Common myeloid progenitor, CD34-positive (primary cell): ENCODE measurements around the gene SAMD4A.

ENCODE experiments used
- CTCF ChIA-PET: fragments of 350-600 bp; sonication (Branson Sonifier 250); formaldehyde crosslinking; loops from one replicate; lab custom pipeline; 2021; ENCODE audit warnings: antibody characterized with exemption; lab: Charles Lee
- POLR2A ChIA-PET: fragments of 350-600 bp; sonication (Branson Sonifier 250); formaldehyde crosslinking; loops from one replicate; lab custom pipeline; 2021; ENCODE audit warnings: antibody characterized with exemption; lab: Charles Lee
- DNase-seq, 3 donors: peaks; one replicate each; pipeline versions ENCODE4 v3.0.0 to v3.0.0-alpha.2; 2013
- H3K27ac ChIP-seq, 2 experiments: 1 replicate in 1 of 2; 2 replicates in 1 of 2; pipeline ENCODE4 v1.7.0; 2013; ENCODE audit warnings: inconsistent platforms in 2 of 2, low read length in 2 of 2, mild to moderate bottlenecking in 2 of 2, low read depth in 1 of 2, moderate library complexity in 1 of 2; ENCODE audit not compliant: severe bottlenecking in 2 of 2, insufficient read depth in 1 of 2, poor library complexity in 1 of 2
- H3K27me3 ChIP-seq, 5 experiments: replicated peaks in 2 of 5; 1 replicate in 3 of 5; 2 replicates in 2 of 5; pipeline versions ENCODE4 v1.6.1 to v1.7.0; 2013; ENCODE audit warnings: low read length in 4 of 5, mild to moderate bottlenecking in 2 of 5, moderate library complexity in 2 of 5, inconsistent platforms in 1 of 5; ENCODE audit not compliant: insufficient read depth in 5 of 5, control insufficient read depth in 4 of 5
- H3K36me3 ChIP-seq, 4 experiments: 1 replicate in 2 of 4; 2 replicates in 2 of 4; pipeline versions ENCODE4 v1.6.1 to v1.7.0; 2013; ENCODE audit warnings: low read length in 3 of 4, control low read depth in 1 of 4, mild to moderate bottlenecking in 1 of 4; ENCODE audit not compliant: control insufficient read depth in 4 of 4, insufficient read depth in 4 of 4
- H3K4me1 ChIP-seq, 4 experiments: 1 replicate in 3 of 4; 2 replicates in 1 of 4; pipeline versions ENCODE4 v1.6.1 to v1.7.1; 2013; ENCODE audit warnings: low read length in 3 of 4, mild to moderate bottlenecking in 3 of 4, control low read depth in 1 of 4, inconsistent platforms in 1 of 4, moderate library complexity in 1 of 4; ENCODE audit not compliant: control insufficient read depth in 4 of 4, insufficient read depth in 4 of 4; ENCODE audit errors: control extremely low read depth in 1 of 4
- H3K4me3 ChIP-seq, 7 experiments: 1 replicate in 4 of 7; 2 replicates in 3 of 7; pipeline versions ENCODE4 v1.5.1 to v1.7.0; 2013; ENCODE audit warnings: mild to moderate bottlenecking in 7 of 7, low read length in 6 of 7, moderate library complexity in 6 of 7, inconsistent platforms in 2 of 7, low read depth in 2 of 7, control low read depth in 1 of 7; ENCODE audit not compliant: insufficient read depth in 4 of 7, control insufficient read depth in 1 of 7; ENCODE audit errors: extremely low read depth in 1 of 7
- H3K9me3 ChIP-seq, 5 experiments: 1 replicate in 4 of 5; 2 replicates in 1 of 5; pipeline versions ENCODE4 v1.6.1 to v1.7.1; 2013; ENCODE audit warnings: low read length in 4 of 5, mild to moderate bottlenecking in 2 of 5, inconsistent platforms in 1 of 5, low read depth in 1 of 5, moderate library complexity in 1 of 5; ENCODE audit not compliant: control insufficient read depth in 4 of 5, insufficient read depth in 2 of 5; ENCODE audit errors: control extremely low read depth in 1 of 5
- WGBS: methylation state at CpG from one replicate; pipeline ENCODE4 v1.1.5; 2013; ENCODE audit not compliant: insufficient coverage; 5-methylcytosine and 5-hydroxymethylcytosine counted together

The SAMD4A gene

DNA sequence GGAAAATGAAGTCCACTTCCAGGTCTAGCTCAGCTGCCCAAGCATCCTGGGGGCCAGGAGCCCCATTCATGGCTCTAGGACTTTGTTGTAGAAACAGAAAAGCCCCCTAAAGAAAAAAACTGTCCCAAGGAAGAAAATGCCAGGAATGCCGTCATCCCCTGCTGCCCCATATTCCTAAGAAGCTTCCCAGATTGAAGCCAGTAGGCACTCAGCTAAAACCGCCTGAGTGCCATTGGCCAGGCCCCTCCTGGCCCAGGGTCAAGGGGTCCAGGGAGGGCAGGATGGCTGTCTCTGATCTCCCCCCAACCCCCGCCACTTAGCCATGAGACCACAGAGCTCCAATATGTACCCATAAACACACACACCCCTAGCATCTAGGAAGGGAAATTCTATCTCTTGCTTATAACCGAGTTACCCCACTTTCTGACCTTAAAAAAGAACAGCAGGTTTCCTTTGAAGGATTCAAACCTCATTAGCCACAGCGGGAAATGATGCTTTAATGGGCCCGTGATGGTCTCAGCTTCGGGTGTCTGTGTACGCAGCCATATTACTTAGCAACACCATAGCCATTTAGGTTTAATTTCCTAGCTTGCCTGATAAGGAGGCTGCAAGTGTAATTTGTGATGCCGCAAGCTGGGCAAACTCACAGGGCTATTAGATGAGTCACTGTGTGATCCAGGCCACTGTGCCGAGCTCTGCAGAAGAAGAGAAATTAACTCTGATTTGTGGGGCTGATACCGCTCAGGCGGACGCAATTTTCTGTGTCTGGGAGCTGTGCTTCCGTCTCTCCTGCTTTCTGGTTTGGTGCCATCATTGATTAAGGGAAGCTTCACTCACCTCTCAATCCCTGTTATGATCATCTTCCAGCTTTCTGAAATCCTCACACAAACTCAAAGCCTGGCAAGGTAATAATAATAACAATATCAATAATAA is 251.5 kb downstream of the SAMD4A start:
- Histone ChIP-seq H3K4me3 (no peak overlapping the region), H3K9me3 (peaks cover 0 to 6% (median 2%) of the 10 kb centered on the region in 5 experiments), H3K27ac (no peak overlapping the region), H3K36me3 (no peaks in the 10 kb centered on the region), H3K4me1 (no peaks in the 10 kb centered on the region), H3K27me3 (peaks cover 0 to 4% (median 0%) of the 10 kb centered on the region in 5 experiments)
- ChIA-PET POLR2A (no interaction called here), CTCF (interaction anchor here (1.1 to 8.8 kb wide), 2 partner anchors 12 to 94 kb away, joined by 3 to 62 read pairs; no protein-coding TSS in a partner anchor)
- DNase-seq: no peak
- 90% methylated on average over 9 of the region's 14 CpGs for WGBS

DNA sequence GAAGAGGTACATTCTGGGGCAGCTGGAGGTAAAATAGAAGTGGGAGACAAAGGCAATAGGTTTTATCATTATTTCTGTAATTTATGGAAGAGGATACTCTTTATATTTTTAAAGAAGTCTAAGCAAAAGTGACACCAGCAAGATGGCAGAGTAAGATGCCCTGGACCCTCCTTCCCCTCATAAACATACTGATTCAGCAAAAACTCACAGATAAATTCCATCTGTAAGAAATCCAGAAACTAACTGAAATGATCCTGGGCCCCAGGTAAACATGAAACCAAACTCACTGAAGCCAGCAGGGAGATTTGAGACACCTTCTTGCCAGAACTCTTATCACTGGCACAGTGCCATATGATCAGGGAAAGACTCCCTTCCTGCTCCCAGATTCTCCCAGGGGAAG is 255.8 kb downstream of the SAMD4A start:
- DNase-seq: no peak
- peaks cover 0 to 4% (median 0%) of the 10 kb centered on the region in 5 experiments for H3K27me3 ChIP-seq
- H3K27ac ChIP-seq: no peak overlapping the region
- ChIA-PET POLR2A (no interaction called here), CTCF (interaction anchor here (8.8 kb wide), 1 partner anchor 16 kb away, joined by 62 read pairs; no protein-coding TSS in a partner anchor)
- H3K9me3 ChIP-seq: peaks cover 0 to 21% (median 14%) of the 10 kb centered on the region in 5 experiments
- H3K36me3 ChIP-seq: no peaks in the 10 kb centered on the region
- no peaks in the 10 kb centered on the region for H3K4me1 ChIP-seq
- H3K4me3 ChIP-seq: no peak overlapping the region

DNA sequence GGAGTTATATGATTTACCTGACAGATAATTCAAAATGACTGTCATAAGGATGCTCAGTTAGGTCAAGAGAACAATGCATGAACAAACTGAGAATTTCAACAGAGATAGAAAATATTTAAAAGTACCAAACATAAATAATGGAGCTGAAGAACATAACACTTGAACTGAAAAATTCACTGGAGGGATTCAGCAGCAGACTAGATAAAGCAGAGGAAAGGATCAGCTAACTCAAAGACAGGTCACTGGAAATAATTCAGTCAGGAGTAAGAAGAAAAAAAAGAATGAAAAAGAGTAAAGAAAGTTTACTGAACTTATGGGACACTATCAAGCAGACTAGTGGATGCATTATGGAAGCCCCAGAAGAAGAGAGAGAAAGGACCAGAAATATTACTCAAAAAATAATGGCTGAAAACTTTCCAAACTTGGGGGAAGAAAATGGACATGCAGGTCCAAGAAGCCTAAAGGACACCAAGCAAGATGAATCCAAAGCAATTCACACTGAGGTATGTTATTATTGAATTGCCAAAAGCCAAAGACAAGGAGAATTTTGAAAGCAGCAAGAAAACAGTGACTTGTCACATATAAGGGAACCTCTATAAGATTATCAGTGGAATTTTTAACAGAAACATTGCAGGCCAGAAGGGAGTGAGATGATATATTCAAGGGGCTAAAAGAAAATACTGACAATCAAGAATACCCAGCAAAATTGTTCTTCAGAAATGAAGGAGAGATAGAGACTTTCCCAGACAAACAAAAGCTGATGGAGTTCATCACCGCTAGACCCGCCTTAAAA is 257.0 kb downstream of the SAMD4A start:
- H3K4me3 ChIP-seq: no peak overlapping the region
- CTCF ChIA-PET: no interaction called here
- POLR2A ChIA-PET: no interaction called here
- H3K9me3 ChIP-seq: peaks cover 0 to 21% (median 14%) of the 10 kb centered on the region in 5 experiments
- H3K4me1 ChIP-seq: no peaks in the 10 kb centered on the region
- H3K36me3 ChIP-seq: no peaks in the 10 kb centered on the region
- WGBS: no CpG with 5 or more reads among the region's 2 CpGs
- no peak overlapping the region for H3K27ac ChIP-seq
- H3K27me3 ChIP-seq: peaks cover 0 to 4% (median 0%) of the 10 kb centered on the region in 5 experiments
- no peak for DNase-seq

DNA sequence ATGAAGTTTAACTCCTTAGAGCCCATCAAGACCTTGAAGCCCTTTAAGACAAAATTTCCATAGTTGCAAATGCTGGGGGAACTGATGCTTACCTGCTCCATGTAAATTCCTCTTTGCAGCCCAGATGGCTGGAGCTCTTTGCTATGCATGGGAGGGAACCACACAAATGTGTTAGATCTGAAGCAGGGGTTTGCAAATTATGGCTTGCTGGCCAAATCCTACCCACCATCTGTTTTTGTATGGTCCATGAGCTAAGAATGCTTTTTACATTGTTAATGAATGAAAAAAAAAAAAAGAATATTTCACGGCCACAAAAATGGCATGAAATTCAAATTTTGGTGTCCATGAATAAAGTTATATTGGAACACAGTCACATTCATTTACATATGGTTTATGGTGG is 261.1 kb downstream of the SAMD4A start:
- Histone ChIP-seq H3K9me3 (peaks cover 0 to 20% (median 12%) of the 10 kb centered on the region in 5 experiments), H3K27me3 (no peaks in the 10 kb centered on the region), H3K36me3 (no peaks in the 10 kb centered on the region), H3K4me3 (no peak overlapping the region), H3K27ac (no peak overlapping the region), H3K4me1 (no peaks in the 10 kb centered on the region)
- CTCF ChIA-PET: interaction anchor here (2.3 kb wide), 1 partner anchor 15 kb away, joined by 14 read pairs; no protein-coding TSS in a partner anchor
- no CpG with 5 or more reads among the region's 1 CpG for whole genome bisulfite sequencing
- no peak for DNase-seq
- POLR2A ChIA-PET: interaction anchor here (0.6 kb wide), 1 partner anchor 172 kb away, joined by 3 read pairs; no protein-coding TSS in a partner anchor

DNA sequence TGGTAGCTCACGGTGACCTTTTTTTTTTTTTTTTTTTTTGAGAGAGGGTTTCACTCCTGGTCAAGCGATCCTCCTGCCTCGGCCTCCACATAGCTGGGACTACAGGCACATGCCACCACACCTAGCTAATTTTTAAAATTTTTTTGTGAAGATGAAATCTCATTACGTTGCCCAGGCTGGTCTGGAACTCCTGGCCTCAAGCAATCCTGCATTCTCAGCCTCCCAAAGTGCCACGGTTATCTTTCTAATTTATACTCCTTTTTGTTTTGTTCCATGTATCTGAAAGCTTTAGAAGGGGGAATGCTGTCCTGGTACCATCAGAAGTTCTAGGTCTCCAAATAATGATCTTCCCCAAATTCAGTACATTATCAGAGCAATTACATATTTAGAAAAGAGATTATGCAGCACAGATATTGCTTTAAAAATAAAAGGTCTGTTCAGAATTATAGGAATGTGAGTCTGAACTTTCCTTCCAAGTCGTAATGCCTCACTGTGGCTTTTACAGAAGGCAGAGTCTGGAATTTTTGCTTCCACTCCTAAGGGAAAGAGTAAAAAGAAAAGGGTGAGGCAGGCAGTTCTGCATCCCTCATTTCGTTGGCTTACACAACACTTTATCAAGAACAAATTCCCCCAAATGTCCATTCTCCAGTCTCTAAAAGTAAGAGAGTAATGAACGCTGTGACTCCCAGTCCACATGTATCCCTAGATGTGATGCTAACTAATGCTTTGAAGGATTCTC is 262.7 kb downstream of the SAMD4A start:
- ChIA-PET POLR2A (no interaction called here), CTCF (interaction anchor here (0.6 to 2.0 kb wide), 2 partner anchors 24 to 151 kb away, joined by 5 to 6 read pairs; no protein-coding TSS in a partner anchor)
- no peak for DNase-seq
- Histone ChIP-seq H3K9me3 (peaks cover 0 to 9% (median 5%) of the 10 kb centered on the region in 5 experiments), H3K27me3 (no peaks in the 10 kb centered on the region), H3K4me3 (no peak overlapping the region), H3K36me3 (no peaks in the 10 kb centered on the region), H3K4me1 (no peaks in the 10 kb centered on the region), H3K27ac (no peak overlapping the region)
- WGBS: no CpG with 5 or more reads among the region's 8 CpGs

DNA sequence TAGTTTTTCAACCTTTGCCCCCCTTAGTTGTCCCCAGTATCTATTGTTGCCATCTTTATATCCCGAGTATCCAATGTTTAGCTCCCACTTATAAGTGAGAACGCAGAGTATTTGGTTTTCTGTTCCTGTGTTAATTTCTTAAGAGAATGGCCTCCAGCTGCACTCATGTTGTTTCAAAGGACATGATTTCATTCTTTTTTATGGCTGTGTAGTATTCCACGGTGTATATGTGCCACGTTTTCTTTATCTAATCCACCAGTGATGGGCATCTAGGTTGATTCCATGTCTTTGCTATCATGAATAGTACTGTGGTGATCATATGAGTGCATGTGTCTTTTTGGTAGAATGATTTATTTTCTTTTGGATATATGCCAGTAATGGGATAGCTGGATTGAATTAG is 263.7 kb downstream of the SAMD4A start:
- DNase-seq: no peak
- Histone ChIP-seq H3K4me1 (no peaks in the 10 kb centered on the region), H3K9me3 (peaks cover 0 to 6% (median 0%) of the 10 kb centered on the region in 5 experiments), H3K27me3 (no peaks in the 10 kb centered on the region), H3K36me3 (no peaks in the 10 kb centered on the region), H3K4me3 (no peak overlapping the region), H3K27ac (no peak overlapping the region)
- WGBS: 100% methylated on average over 3 of the region's 4 CpGs
- POLR2A ChIA-PET: no interaction called here
- CTCF ChIA-PET: interaction anchor here (2.0 kb wide), 1 partner anchor 25 kb away, joined by 6 read pairs; no protein-coding TSS in a partner anchor
